Measurements from ENCODE around the gene ZBED1. TPM values are rescaled to one million over a fixed set of nuclear protein-coding genes. Genes with fewer than 3 reads are reported as not detected.
"Not testable (repeated sequence)": the region's sequence is repeated elsewhere in the genome, so short reads cannot be mapped to it uniquely, and the experiment has no call there.

Gene ZBED1
- total RNA-seq, 1 donor from 2014 or later = 34.6 TPM

DNA sequence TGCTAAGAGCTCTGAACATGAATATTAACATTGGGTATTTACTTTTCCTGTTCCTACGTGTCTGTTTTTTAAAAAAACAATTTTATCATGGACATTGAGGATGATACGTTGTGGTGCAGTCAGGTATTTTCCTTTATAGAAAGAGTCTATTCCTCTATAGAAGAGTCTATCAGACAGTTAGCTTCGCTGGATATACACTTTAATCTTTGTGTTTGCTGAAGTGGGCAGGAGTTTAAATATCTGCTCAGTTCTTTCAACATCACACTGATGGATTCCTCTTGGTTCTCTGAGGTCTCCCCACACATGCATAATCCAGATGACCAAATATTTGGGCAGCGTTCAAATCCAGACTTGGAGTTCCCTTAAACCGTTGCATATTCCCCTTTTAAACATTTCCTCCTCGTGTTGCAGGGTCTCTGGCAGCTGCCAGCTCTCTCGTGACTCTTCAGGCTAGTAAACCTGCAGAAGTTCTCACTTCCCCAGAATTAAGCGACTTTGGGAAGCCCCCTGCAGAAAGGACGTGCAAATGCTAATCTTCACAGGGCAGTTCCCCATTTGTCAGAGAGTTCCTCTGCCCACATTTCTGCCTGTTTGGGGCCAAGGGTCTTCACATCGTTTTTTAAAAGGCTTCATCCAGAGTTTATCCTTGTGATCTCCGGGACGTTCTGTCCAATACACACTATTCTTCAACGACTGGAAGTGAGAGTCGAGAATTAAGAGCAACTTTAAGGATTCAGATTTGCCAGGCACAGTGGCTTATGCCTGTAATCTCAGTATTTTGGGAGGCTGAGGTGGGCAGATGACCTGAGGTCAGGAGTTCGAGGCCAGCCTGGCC is 20.5 kb upstream of the ZBED1 start:
- intact Hi-C loops (cut with DNase I) = no loop called here
- DNase-seq (ENCODE audit: low spot score) (no peak), ATAC-seq (peak; percentile 84)

DNA sequence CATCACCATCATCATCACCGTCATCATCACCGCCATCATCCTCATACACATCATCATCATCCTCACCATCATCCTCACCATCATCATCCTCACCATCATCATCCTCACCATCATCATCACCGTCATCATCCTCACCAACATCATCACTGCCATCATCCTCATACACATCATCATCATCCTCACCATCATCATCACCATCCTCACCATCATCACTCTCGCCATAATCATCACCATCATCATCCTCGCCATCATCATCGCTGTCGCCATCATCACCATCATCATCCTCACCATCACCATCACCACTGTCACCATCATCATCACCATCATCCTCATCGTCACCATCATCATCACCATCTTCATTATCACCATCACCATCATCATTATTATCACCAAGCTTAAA is 19.8 kb upstream of the ZBED1 start:
- DNase-seq (ENCODE audit: low spot score) (no peak), ATAC-seq (no peak)
- intact Hi-C loops (cut with DNase I) = no loop called here

GRCh38 chrX:2519638-2520037 is 18.9 kb upstream of the ZBED1 start:
- intact Hi-C loops (cut with DNase I); ATAC-seq; DNase-seq (ENCODE audit: low spot score): not testable (repeated sequence)

GRCh38 chrX:2517055-2517454 is 16.3 kb upstream of the ZBED1 start:
- intact Hi-C loops (cut with DNase I) = no loop called here
- ATAC-seq = no peak
- DNase-seq (ENCODE audit: low spot score) = no peak

DNA sequence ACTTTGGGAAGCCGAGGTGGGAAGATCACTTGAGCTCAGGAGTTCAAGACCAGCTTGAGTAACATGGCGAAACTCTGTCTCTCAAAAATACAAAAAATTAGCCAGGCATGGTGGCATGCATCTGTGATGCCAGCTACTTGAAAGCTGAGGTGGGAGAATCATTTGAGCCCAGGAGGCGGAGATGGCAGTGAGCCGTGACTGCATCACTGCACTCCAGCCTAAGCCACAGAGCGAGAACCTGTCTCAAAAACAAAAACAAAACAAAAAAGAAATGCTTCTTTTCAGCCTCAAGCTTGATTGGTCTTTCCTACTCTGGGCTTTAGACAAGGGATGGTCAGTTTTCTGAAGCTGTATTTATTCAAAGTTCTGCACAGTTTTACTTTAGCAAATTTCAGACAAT is 15.8 kb upstream of the ZBED1 start:
- DNase-seq (ENCODE audit: low spot score) (no peak), ATAC-seq (no peak)
- intact Hi-C loops (cut with DNase I) = no loop called here

DNA sequence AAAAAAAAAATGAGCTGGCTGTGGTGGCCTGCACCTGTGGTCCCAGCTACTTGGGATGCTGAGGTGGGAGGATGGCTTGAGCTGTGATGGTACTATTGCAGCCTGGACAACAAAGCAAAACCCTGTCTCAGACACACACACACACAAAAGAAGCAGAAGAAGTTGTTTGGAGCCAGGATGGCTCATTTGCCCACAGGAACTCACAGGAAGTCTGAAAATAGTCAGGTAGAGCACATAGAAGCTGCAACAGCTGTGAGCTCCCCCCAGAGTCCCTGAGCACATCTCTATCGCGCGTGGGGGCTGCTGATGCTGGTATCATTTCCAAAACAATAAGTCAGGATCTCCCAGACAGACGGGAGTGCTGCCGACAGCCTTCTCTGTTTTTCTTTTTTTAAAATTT is 13.4 kb upstream of the ZBED1 start:
- intact Hi-C loops (cut with DNase I) = loop anchor here (5.0 kb wide), 1 partner anchor 647 kb away; no protein-coding TSS in a partner anchor
- DNase-seq (ENCODE audit: low spot score) (no peak), ATAC-seq (no peak)

- intact Hi-C loops (cut with DNase I) = loop anchor here (5.0 kb wide), 1 partner anchor 646 kb away; no protein-coding TSS in a partner anchor
- DNase-seq (ENCODE audit: low spot score) (no peak), ATAC-seq (no peak)
Observed at GRCh38 chrX:2513121-2513664, 12.4 kb upstream of the ZBED1 start.

- peak; percentile 36 for DNase-seq (ENCODE audit: low spot score)
- intact Hi-C loops (cut with DNase I) = loop anchor here (5.0 kb wide), 1 partner anchor 645 kb away; no protein-coding TSS in a partner anchor
- no peak for ATAC-seq
Observed at GRCh38 chrX:2512501-2512900, 11.7 kb upstream of the ZBED1 start.

- ATAC-seq (no peak), DNase-seq (ENCODE audit: low spot score) (no peak)
- intact Hi-C loops (cut with DNase I) = loop anchor here (5.0 kb wide), 1 partner anchor 644 kb away; no protein-coding TSS in a partner anchor
Observed at GRCh38 chrX:2511326-2511725, 10.6 kb upstream of the ZBED1 start.

- DNase-seq (ENCODE audit: low spot score) = peak; percentile 15
- no peak for ATAC-seq
Observed at GRCh38 chrX:2508648-2509335, 8.0 kb upstream of the ZBED1 start.

DNA sequence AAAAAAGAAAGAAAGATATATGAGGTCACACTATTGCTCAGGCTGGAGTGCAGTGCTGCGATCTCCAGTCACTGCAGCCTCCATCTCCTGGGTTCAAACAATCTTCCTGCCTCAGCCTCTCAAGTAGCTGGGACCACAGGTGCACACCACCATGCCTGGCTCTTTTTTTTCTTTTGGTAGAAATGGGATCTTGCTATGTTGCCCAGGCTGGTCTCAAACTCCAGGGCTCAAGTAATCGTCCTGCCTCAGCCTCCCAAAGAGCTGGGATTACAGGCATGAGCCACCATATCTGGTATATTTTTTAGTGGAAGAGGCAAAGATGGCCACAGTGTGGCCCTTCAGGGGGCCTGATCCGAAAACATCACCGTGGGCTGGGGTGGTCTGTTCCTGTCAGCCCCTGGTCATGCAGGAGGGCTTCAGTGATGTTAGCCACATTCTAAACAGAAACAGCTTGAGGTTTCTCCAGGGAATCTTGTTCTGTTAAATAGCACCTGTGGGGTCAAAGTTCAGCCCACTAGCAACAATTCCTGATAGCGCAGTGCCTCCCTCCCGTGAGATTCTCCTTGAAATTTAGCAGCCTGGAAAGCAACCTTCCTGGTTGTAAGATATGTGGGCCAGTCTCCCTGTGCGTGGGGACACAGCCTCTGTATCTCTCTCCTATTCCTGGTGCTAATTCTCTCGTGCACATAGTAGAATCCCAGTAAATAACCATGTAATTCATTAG is 7.3 kb upstream of the ZBED1 start:
- intact Hi-C loops (cut with DNase I) = no loop called here

More at GRCh38 chrX:2508648-2509335, 8.0 kb upstream of the ZBED1 start:
- intact Hi-C loops (cut with DNase I) = no loop called here

DNA sequence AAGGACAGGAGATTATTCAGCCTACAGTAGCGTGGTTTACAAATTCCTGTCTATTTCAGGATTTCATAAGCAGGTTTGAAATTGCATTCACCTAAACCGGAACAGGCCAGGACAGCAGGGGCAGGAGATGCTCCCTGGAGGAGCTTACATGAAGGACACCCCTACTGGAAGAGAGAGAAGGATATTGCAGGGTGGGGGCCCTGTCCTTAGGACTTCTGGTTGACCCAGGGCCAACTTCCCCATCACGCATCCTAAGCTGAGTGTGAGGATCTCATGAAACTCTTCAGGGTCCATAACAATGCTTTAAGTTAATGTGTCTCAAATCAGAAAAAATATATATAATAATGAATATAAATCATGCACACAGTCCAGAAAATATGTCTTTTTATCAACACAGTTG is 6.4 kb upstream of the ZBED1 start:
- intact Hi-C loops (cut with DNase I) = no loop called here
- DNase-seq (ENCODE audit: low spot score) (peak; percentile 40), ATAC-seq (no peak)

More for the DNA sequence above, 7.3 kb upstream of the ZBED1 start:
- DNase-seq (ENCODE audit: low spot score) = peak; percentile 26
- ATAC-seq = no peak

- peak; percentile 28 for DNase-seq (ENCODE audit: low spot score)
- ATAC-seq; intact Hi-C loops (cut with DNase I): not testable (repeated sequence)
Observed at GRCh38 chrX:2505341-2505740, 4.6 kb upstream of the ZBED1 start.

GRCh38 chrX:2504706-2505332 is 4.0 kb upstream of the ZBED1 start:
- no peak for ATAC-seq
- peak; percentile 15 for DNase-seq (ENCODE audit: low spot score)
- intact Hi-C loops (cut with DNase I) = no loop called here

DNA sequence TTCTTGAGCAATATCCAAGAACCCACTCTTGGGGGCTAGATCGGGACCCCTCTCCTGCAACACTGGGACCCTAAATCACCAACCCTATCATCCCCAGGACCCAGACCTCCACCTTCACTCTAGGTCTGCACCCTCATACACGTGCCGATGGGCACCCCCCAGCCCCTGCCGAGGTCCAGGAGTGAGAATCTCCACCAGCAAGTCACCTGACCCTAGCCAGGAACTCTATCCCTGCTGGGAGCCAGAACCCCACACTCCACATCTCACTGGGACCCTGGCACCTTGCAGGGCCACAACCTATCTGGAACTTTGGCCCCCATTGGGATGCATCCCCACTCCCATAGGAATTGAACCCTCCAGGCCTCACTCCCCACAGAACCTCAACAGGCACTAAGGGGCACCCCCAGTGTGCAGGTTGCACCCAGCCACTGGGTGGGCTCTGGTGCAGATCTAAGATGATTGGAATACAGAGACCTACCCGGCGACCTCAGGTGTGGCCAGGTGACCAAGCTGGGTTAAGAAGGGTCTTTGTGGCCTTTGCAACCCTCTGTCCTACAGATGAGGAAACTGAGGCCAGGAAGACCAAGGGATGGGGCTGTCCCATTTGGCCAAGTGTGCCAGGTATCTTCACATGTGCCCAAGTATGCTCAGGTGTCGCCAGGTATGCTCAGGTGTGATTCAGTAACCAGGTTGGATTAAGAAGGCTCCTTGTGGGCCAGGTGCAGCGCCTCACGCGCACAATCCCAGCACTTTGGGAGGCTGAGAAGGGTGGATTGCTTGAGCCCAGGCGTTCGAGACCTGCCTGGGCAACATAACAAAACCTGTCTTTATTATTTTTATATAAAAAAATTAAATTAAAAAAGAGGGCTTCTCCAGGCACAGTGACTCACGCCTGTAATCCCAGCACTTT is 3.1 kb upstream of the ZBED1 start:
- intact Hi-C loops (cut with DNase I) = no loop called here
- DNase-seq (ENCODE audit: low spot score) (peak; percentile 36), ATAC-seq (no peak)

DNA sequence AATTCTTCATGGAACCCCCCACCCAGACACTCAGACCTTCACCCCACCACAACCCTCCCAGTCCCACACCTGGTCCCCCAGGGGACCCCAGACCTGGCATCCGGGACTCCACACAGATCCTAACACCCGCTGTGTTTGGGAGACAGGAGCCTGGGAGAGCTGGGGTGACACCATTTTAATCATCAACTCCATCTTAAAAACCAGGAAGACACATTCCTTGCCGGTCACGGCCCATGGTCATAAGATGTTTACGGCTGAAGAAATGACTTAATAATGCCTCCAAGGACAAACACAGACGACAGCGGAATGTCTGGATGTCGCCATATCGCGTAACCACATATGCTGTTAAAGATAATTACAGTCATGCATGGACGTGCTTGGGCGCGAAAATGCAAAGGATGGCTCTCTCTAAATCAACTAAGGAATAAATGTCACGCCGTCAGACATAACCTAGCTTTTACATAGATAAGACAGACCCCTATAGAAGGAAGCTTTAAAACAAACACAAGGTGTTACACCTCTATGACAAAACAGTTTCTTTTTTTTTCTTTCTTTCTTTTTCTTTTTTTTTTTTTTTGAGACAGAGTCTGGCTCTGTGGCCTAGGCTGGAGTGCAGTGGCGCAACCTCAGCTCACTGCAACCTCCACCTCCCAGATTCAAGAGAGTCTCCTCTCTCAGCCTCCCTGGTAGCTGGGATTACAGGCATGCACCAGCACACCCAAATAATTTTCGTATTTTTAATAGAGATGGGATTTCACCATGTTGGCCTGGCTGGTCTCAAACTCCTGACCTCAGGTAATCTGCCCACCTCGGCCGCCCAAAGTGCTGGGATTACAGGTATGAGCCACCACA is 2.1 kb upstream of the ZBED1 start:
- DNase-seq (ENCODE audit: low spot score) = peak; percentile 53
- ATAC-seq = no peak
- intact Hi-C loops (cut with DNase I) = no loop called here

DNA sequence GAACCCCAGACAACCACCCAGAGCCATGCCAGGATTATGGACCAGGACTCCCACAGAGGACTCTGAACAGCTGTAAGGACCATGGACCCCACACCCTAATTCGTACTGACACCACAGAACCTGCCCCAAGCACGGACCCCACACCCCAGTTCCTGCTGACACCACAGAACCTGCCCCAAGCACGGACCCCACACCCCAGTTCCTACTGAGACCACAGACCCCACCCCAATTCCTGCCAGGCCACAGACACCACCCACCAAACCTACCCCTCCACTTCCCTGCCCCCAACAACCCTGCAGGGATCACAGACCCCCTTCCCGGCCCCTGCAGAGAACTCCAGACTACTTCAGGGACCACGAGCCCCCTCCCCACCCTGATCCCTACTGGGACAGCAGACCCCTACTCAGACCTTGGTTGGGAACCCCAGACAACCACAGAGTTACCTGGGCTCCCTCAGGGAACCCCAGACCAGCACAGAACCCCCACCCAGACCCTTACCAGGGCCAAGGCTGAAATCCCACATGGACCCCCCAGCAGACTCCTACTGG is 1.4 kb upstream of the ZBED1 start:
- intact Hi-C loops (cut with DNase I) = no loop called here
- peak; percentile 6 for ATAC-seq
- peak; percentile 51 for DNase-seq (ENCODE audit: low spot score)
